KMS-11 (cell line): ENCODE measurements around the gene GSTM2.
"Not testable (repeated sequence)": the region's sequence is repeated elsewhere in the genome, so short reads cannot be mapped to it uniquely, and the experiment has no call there.

ENCODE experiments used
- H2AFZ ChIP-seq: fragments of 200-600 bp; sonication (generic); 2 replicates; pipeline ENCODE4 v1.6.1; 2016; ENCODE audit warnings: antibody characterized with exemption, mixed run types, low read depth
- H3K27ac ChIP-seq: fragments of 200-600 bp; sonication (generic); 2 replicates; pipeline ENCODE4 v1.6.1; 2016; ENCODE audit warnings: mild to moderate bottlenecking, mixed run types
- H3K27me3 ChIP-seq: fragments of 200-600 bp; sonication (generic); 2 replicates; pipeline ENCODE4 v1.6.1; 2017; ENCODE audit warnings: mild to moderate bottlenecking, low read depth, mixed run types, moderate library complexity; ENCODE audit not compliant: insufficient read depth
- H3K36me3 ChIP-seq: fragments of 200-600 bp; sonication (generic); 2 replicates; pipeline ENCODE4 v1.6.1; 2017; ENCODE audit warnings: mild to moderate bottlenecking, mixed run types; ENCODE audit not compliant: insufficient read depth
- H3K4me1 ChIP-seq: fragments of 200-600 bp; sonication (generic); 2 replicates; pipeline ENCODE4 v1.6.1; 2016; ENCODE audit warnings: mild to moderate bottlenecking, low read depth, mixed run types; ENCODE audit not compliant: poor library complexity, severe bottlenecking
- H3K4me2 ChIP-seq: fragments of 200-600 bp; sonication (generic); 2 replicates; pipeline ENCODE4 v1.7.0; 2016; ENCODE audit warnings: mild to moderate bottlenecking, mixed run types
- H3K4me3 ChIP-seq: fragments of 200-600 bp; sonication (generic); IDR thresholded peaks from 2 replicates; pipeline ENCODE4 v1.6.1; 2017; ENCODE audit warnings: low read depth, low read length, mixed read lengths; ENCODE audit not compliant: insufficient read depth
- H3K79me2 ChIP-seq: fragments of 200-600 bp; sonication (generic); 2 replicates; pipeline ENCODE4 v1.6.1; 2016; ENCODE audit warnings: low read depth, mixed run types; ENCODE audit not compliant: insufficient read depth
- H3K9ac ChIP-seq: fragments of 200-600 bp; sonication (generic); 2 replicates; pipeline ENCODE4 v1.6.1; 2016; ENCODE audit warnings: mild to moderate bottlenecking, mixed run types
- H4K20me1 ChIP-seq: fragments of 200-600 bp; sonication (generic); 2 replicates; pipeline ENCODE4 v1.6.1; 2016; ENCODE audit warnings: mild to moderate bottlenecking, mixed run types; ENCODE audit not compliant: insufficient read depth
- TF ChIP-seq, protein P1 (sequence below): fragments of 200-600 bp; sonication (generic); conservative IDR thresholded peaks from 2 replicates; pipeline ENCODE4 v1.6.1; 2017; ENCODE audit warnings: low read depth, mild to moderate bottlenecking, antibody characterized with exemption, low read length, moderate library complexity, mixed read lengths

The GSTM2 gene

GRCh38 chr1:109687641-109688499 is 20.0 kb downstream of the GSTM2 start, which contains the start of gene GSTM1:
TSS of gene GSTM1 (plus strand) at chr1:109687817. CDS start at chr1:109687874, 57 bp downstream.
- Histone ChIP-seq H3K27ac (no peak within 1 kb of the TSS), H3K4me1 (no peaks in the 10 kb centered on the region), H3K36me3 (no peaks in the 10 kb centered on the region), H2AFZ (no peak within 1 kb of the TSS), H4K20me1 (no peaks in the 10 kb centered on the region), H3K27me3 (no peaks in the 10 kb centered on the region), H3K79me2 (no peaks in the 10 kb centered on the region), H3K4me2 (no peak within 1 kb of the TSS), H3K9ac (no peak within 1 kb of the TSS), H3K4me3 (no peak within 1 kb of the TSS)
- TF ChIP-seq, protein P1, sequence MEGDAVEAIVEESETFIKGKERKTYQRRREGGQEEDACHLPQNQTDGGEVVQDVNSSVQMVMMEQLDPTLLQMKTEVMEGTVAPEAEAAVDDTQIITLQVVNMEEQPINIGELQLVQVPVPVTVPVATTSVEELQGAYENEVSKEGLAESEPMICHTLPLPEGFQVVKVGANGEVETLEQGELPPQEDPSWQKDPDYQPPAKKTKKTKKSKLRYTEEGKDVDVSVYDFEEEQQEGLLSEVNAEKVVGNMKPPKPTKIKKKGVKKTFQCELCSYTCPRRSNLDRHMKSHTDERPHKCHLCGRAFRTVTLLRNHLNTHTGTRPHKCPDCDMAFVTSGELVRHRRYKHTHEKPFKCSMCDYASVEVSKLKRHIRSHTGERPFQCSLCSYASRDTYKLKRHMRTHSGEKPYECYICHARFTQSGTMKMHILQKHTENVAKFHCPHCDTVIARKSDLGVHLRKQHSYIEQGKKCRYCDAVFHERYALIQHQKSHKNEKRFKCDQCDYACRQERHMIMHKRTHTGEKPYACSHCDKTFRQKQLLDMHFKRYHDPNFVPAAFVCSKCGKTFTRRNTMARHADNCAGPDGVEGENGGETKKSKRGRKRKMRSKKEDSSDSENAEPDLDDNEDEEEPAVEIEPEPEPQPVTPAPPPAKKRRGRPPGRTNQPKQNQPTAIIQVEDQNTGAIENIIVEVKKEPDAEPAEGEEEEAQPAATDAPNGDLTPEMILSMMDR = no peak

GRCh38 chr1:109689844-109690405 is 22.1 kb downstream of the GSTM2 start:
- no peak overlapping the region for H3K4me3 ChIP-seq
- no peaks in the 10 kb centered on the region for H3K36me3 ChIP-seq
- no peak overlapping the region for H3K4me2 ChIP-seq
- no peaks in the 10 kb centered on the region for H3K4me1 ChIP-seq
- H4K20me1 ChIP-seq = no peaks in the 10 kb centered on the region
- TF ChIP-seq, protein P1 = no peak
- no peaks in the 10 kb centered on the region for H3K27me3 ChIP-seq
- no peaks in the 10 kb centered on the region for H3K79me2 ChIP-seq
- no peak overlapping the region for H3K9ac ChIP-seq
- H2AFZ ChIP-seq = no peak overlapping the region
- H3K27ac ChIP-seq = no peak overlapping the region

- TF ChIP-seq, protein P1 = no peak
- no peak overlapping the region for H3K9ac ChIP-seq
- H2AFZ ChIP-seq = no peak overlapping the region
- no peaks in the 10 kb centered on the region for H3K36me3 ChIP-seq
- no peaks in the 10 kb centered on the region for H4K20me1 ChIP-seq
- H3K4me1 ChIP-seq = no peaks in the 10 kb centered on the region
- no peaks in the 10 kb centered on the region for H3K27me3 ChIP-seq
- no peak overlapping the region for H3K4me3 ChIP-seq
- H3K27ac ChIP-seq = no peak overlapping the region
- H3K79me2 ChIP-seq = no peaks in the 10 kb centered on the region
- no peak overlapping the region for H3K4me2 ChIP-seq
These were observed 23.9 kb downstream of the GSTM2 start for GRCh38 chr1:109691759-109692158.

- H4K20me1 ChIP-seq, H3K9ac ChIP-seq, H3K27ac ChIP-seq, H3K27me3 ChIP-seq, H3K4me2 ChIP-seq, H3K4me1 ChIP-seq, H2AFZ ChIP-seq, H3K36me3 ChIP-seq, H3K4me3 ChIP-seq, H3K79me2 ChIP-seq: not testable (repeated sequence)
These were observed 26.5 kb downstream of the GSTM2 start for GRCh38 chr1:109694400-109694799.

DNA sequence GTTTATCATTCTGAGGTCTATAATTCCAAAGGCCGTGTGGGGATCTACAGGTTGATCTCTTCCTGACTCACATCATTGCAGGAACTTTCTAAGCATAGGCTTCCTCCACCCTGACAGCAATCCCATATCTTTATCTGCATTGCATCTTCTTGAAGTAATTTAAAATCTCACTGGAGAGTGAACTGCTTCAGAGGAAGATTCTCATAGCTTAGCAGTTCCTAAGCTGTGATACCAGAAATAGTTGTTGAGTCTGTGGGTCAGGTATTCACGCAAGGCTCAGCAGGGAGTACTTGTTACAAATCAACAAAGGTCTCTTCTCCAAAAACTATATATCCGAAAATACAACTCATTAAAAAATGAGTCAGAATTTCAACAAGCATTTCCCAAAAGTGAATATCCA is 27.3 kb downstream of the GSTM2 start:
- H3K4me1 ChIP-seq, H3K9ac ChIP-seq, H3K4me3 ChIP-seq, H3K79me2 ChIP-seq, H2AFZ ChIP-seq, H3K27me3 ChIP-seq, H3K27ac ChIP-seq, H3K4me2 ChIP-seq, H3K36me3 ChIP-seq, H4K20me1 ChIP-seq: not testable (repeated sequence)
